Stomach (tissue), 9 donors: ENCODE measurements around the gene RASSF4. TPM values are rescaled to one million over a fixed set of nuclear protein-coding genes. Genes with fewer than 3 reads are reported as not detected.

Experiments used
- DNase-seq, 2 donors: peaks; one replicate each; pipeline versions ENCODE4 v3.0.0 to v3.0.0-alpha.2; 2013 to 2019
- H3K27ac ChIP-seq, 5 donors: fragments of 200-600 bp in 4 of 5; sonication (generic) in 4 of 5; one replicate each; pipeline ENCODE4 v1.5.1; 2013 to 2019; ENCODE audit warnings: mild to moderate bottlenecking in 1 of 5, moderate library complexity in 1 of 5
- H3K27me3 ChIP-seq, 3 donors: fragments of 200-600 bp; sonication (generic); one replicate each; pipeline ENCODE4 v1.5.1; 2017 to 2019; ENCODE audit warnings: mixed run types in 1 of 3
- H3K36me3 ChIP-seq, 4 donors: fragments of 200-600 bp; sonication (generic); 1 replicate in 3 of 4; 2 replicates in 1 of 4; pipeline ENCODE4 v1.5.1; 2016 to 2019
- H3K4me1 ChIP-seq, 4 donors: fragments of 200-600 bp; sonication (generic); one replicate each; pipeline ENCODE4 v1.5.1; 2016 to 2019
- H3K4me3 ChIP-seq, 4 donors: fragments of 200-600 bp; sonication (generic) in 3 of 4; one replicate each; pipeline ENCODE4 v1.5.1; 2016 to 2019; ENCODE audit warnings: mild to moderate bottlenecking in 1 of 4
- H3K9me3 ChIP-seq, 4 donors: fragments of 200-600 bp; sonication (generic); one replicate each; pipeline ENCODE4 v1.5.1; 2016 to 2019
- CTCF ChIP-seq, 7 experiments: fragments of 450-650 bp in 4 of 7; fragments of 200-600 bp in 3 of 7; sonication (generic) in 3 of 7; IDR thresholded peaks; one replicate each; pipeline ENCODE4 v1.5.1; 2016 to 2019; ENCODE audit warnings: antibody characterized with exemption in 7 of 7, control low read depth in 2 of 7, mild to moderate bottlenecking in 1 of 7
- EP300 ChIP-seq: sonication (generic); formaldehyde crosslinking; IDR thresholded peaks from one replicate; pipeline ENCODE4 v1.6.1; 2017; ENCODE audit warnings: antibody characterized with exemption
- POLR2A ChIP-seq, 4 donors: fragments of 450-650 bp; IDR thresholded peaks; one replicate each; pipeline ENCODE4 v1.6.1; 2016; ENCODE audit warnings: antibody characterized with exemption in 4 of 4, control low read depth in 2 of 4, mild to moderate bottlenecking in 1 of 4, moderate library complexity in 1 of 4
- POLR2AphosphoS5 ChIP-seq, 3 donors: sonication (generic); formaldehyde crosslinking; IDR thresholded peaks; one replicate each; pipeline ENCODE4 v1.6.1; 2016; ENCODE audit warnings: antibody characterized with exemption in 3 of 3
- WGBS, 5 donors: extraction: QIAGEN DNeasy Blood & Tissue Kit in 3 of 5; methylation state at CpG; one replicate each; pipeline versions ENCODE4 v1.1.5 to v1.1.7; 2013 to 2018; 5-methylcytosine and 5-hydroxymethylcytosine counted together
- intact Hi-C: fragments of 100-400 bp; cut with DNase I; formaldehyde crosslinking; loops from one replicate; pipeline ENCODE4 v1.15.1; 2023; ENCODE audit warnings: low total_unique reads
- polyA plus RNA-seq, 3 donors: library from polyadenylated mRNA; stranded (reverse); fragments of 200-250 nt; gene quantifications; one replicate each; pipeline ENCODE4 v1.2.3, GENCODE V29; 2013
- total RNA-seq, 5 donors: library from RNA; depleted of rRNA; stranded (reverse); fragments of >200 nt; gene quantifications; one replicate each; pipeline versions ENCODE4 v1.1.0 to v1.2.3, GENCODE V29; 2014 to 2016
- donor health status: healthy with polysubstance abuse.
- donor health status: Bipolar disorder and iron deficiency.
- donor health status: healthy.

The RASSF4 gene
- total and polyA plus RNA-seq, 8 donors: 7.8 to 74.5 (median 14.6) TPM

GRCh38 chr10:44949127-44949802 lies 10.3 kb upstream of the RASSF4 start:
- 65 to 74% (median 72%) methylated on average over 5 of the region's 5 CpGs for WGBS, 5 donors
- H3K27me3 ChIP-seq: no peaks in the 10 kb centered on the region
- peaks cover 10 to 16% (median 13%) of the 10 kb centered on the region in 4 donors for H3K4me1 ChIP-seq
- no peaks in the 10 kb centered on the region for H3K36me3 ChIP-seq
- intact Hi-C loops: no loop called here
- H3K27ac ChIP-seq: no peak overlapping the region
- H3K4me3 ChIP-seq: no peak overlapping the region
- TF ChIP-seq CTCF (IDR thresholded peaks at IDR 0.05): no peak
- TF ChIP-seq POLR2AphosphoS5 (IDR thresholded peaks at IDR 0.05): no peak
- TF ChIP-seq EP300: no peak
- TF ChIP-seq POLR2A (IDR thresholded peaks at IDR 0.05): no peak
- peaks cover 0 to 6% (median 0%) of the 10 kb centered on the region in 4 donors for H3K9me3 ChIP-seq
- DNase-seq: no peak

GRCh38 chr10:44949915-44950314 lies 9.7 kb upstream of the RASSF4 start:
- no peaks in the 10 kb centered on the region for H3K27me3 ChIP-seq
- peak overlapping the region in 2 of 5 donors; percentile 30 to 69 for H3K27ac ChIP-seq
- intact Hi-C loops: no loop called here
- H3K4me3 ChIP-seq: no peak overlapping the region
- H3K36me3 ChIP-seq: no peaks in the 10 kb centered on the region
- H3K9me3 ChIP-seq: no peaks in the 10 kb centered on the region
- WGBS, 5 donors: 51 to 60% (median 56%) methylated on average over 3 of the region's 3 CpGs
- peaks cover 10 to 16% (median 13%) of the 10 kb centered on the region in 4 donors for H3K4me1 ChIP-seq
- peak; percentile 60 to 64 for DNase-seq
- no peak for TF ChIP-seq EP300
- TF ChIP-seq POLR2A (IDR thresholded peaks at IDR 0.05): no peak
- TF ChIP-seq CTCF (IDR thresholded peaks at IDR 0.05): no peak
- TF ChIP-seq POLR2AphosphoS5 (IDR thresholded peaks at IDR 0.05): no peak

GRCh38 chr10:44950326-44951225 lies 9.0 kb upstream of the RASSF4 start:
- no peaks in the 10 kb centered on the region for H3K27me3 ChIP-seq
- peaks cover 0 to 3% (median 1%) of the 10 kb centered on the region in 4 donors for H3K36me3 ChIP-seq
- no peak overlapping the region for H3K4me3 ChIP-seq
- H3K27ac ChIP-seq: peak overlapping the region in 2 of 5 donors; percentile 30 to 69
- WGBS, 5 donors: 91 to 97% (median 94%) methylated on average over 10 of the region's 10 CpGs
- no peaks in the 10 kb centered on the region for H3K9me3 ChIP-seq
- DNase-seq: no peak
- TF ChIP-seq POLR2A (IDR thresholded peaks at IDR 0.05) (no peak), CTCF (IDR thresholded peaks at IDR 0.05) (no peak), EP300 (no peak), POLR2AphosphoS5 (IDR thresholded peaks at IDR 0.05) (no peak)
- intact Hi-C loops: no loop called here
- H3K4me1 ChIP-seq: peaks cover 12 to 16% (median 13%) of the 10 kb centered on the region in 4 donors

GRCh38 chr10:44951576-44952226 lies 7.9 kb upstream of the RASSF4 start:
- DNase-seq: peak in 1 of 2 donors; percentile 16
- Histone ChIP-seq H3K4me1 (peaks cover 12 to 22% (median 16%) of the 10 kb centered on the region in 4 donors), H3K4me3 (no peak overlapping the region), H3K36me3 (peaks cover 0 to 9% (median 3%) of the 10 kb centered on the region in 4 donors), H3K27ac (no peak overlapping the region), H3K9me3 (no peaks in the 10 kb centered on the region), H3K27me3 (no peaks in the 10 kb centered on the region)
- no peak for TF ChIP-seq EP300
- TF ChIP-seq POLR2AphosphoS5 (IDR thresholded peaks at IDR 0.05): no peak
- no peak for TF ChIP-seq CTCF (IDR thresholded peaks at IDR 0.05)
- WGBS, 5 donors: 67 to 81% (median 77%) methylated on average over 7 of the region's 7 CpGs
- intact Hi-C loops: no loop called here
